HG02970 (cell line): ENCODE data around the gene CASZ1.

Experiments used
- ATAC-seq: cut with Tn5 transposase; IDR thresholded peaks from one replicate; pipeline ENCODE4 v1.9.1; 2021; ENCODE audit warnings: mild to moderate bottlenecking, moderate library complexity, moderate number of reproducible peaks; ENCODE audit not compliant: unreplicated experiment, low FRiP score

The CASZ1 gene

DNA sequence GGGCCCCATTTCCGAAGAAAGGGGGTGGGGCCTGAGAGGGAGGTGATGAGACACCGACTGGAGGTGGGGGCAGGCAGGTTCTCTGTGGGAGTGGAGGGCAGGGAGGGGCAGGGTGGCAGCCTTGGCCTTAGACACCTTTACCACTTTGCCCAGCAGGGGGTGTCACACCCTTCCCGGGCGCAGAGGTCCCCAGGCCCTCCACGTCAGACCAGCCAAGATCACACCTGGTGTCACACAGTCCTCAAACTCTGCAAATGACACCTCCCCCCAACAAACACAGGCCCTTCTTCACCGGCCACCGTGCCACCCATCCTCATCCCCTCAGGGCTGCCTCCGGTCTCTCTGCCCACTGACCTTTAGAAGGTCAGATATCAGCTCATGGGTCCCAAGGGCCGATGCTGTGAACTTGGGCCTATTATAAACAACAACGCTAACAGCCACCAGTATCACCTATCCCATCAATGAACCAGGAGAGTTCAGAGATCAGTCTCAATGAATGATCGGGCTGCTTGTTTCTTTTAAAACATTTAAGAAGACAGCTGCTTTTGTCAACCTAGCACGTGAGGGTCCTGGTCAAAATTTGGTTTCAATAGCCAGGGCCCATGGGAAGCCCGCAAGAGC lies 103.9 kb downstream of the CASZ1 start:
- ATAC-seq, result no peak

DNA sequence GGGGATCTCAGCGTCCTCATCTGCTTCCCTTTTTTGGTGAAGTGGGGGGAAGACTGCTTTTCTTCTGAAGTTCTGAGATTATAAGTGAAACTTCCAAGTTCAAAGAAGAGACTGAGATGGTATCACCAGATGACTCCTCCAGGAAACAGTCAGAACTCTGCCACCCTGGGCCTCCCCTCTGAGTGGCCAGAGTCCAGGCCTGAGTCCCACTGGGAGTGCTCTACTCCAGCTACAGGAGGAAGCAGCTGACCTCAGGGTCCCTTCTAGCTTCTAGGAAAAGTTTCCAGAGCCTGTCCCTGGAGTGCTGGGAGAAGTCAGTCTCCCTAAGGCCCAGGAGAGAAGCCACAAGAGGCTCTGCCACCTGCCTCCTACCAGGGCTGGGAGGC lies 104.7 kb downstream of the CASZ1 start:
- ATAC-seq, result no peak

DNA sequence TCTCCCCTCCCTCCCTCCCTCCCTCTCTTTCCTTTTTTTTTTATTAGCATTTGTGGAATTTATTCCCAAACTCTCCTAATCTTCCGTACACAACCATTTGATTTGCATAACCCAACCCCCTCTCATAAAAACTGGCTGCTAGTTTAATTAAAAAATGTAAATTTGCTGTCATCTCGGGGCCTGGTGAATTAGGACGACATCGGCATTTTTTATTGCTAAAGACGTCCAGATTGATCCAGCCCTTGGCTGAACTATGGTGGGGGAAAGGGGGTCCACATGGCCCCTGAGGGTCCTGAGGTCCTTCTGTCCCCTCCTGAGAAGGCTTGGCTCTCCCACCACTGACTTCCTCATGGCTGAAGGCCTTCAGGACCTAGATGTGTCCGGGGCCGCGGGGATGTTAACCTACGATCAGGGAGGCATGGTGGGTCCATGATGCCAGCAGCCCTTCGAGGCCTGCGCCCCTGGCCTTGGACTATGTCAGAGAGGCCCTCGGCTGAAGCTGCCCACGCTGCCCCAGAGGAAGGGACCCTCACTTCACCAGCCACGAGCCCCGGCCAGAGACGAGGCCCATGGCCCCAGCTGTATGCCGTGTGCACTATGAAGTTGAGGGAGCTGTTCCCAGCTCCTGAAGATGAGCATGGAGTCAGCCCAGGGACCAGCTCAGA lies 105.2 kb downstream of the CASZ1 start:
- ATAC-seq, result no peak

DNA sequence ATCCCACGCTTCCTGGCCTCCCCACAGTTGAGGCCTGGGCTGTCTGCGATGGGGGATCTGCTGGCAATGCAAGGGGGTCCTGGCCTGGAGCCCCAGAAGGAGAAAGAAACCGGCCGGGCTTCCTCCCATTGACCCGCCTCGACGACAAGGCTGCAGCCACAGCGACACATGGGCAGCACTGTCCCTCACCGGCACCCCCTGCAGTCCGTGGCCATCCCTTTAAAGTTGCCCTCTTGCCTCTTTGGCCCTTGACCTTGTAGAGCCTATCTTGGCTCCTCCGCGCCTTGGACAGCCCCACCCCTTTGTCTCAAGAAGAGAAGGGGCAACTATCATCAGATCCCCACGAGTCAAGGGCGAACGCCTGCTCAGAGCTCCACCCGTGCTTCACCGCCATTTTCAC lies 106.0 kb downstream of the CASZ1 start:
- no peak for ATAC-seq

DNA sequence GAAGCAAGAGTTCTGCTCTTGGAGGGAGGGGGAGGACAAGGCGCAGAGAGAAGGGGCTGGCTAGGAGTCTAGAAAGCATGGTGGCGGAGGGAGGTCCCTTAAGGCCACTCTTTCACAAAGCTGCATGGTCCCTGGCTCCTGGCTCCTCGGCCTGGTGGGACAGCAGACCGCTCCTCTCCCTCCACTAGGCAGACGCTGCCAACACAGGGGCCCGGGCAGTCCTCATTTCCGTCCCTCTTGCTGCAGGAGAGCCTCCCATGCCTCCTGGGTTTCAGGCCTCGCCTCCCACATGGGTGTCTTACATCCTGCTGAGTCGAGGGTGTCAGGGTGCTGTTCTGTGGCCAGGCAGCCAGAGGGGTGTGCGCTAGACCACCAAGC lies 108.0 kb downstream of the CASZ1 start:
- no peak for ATAC-seq

DNA sequence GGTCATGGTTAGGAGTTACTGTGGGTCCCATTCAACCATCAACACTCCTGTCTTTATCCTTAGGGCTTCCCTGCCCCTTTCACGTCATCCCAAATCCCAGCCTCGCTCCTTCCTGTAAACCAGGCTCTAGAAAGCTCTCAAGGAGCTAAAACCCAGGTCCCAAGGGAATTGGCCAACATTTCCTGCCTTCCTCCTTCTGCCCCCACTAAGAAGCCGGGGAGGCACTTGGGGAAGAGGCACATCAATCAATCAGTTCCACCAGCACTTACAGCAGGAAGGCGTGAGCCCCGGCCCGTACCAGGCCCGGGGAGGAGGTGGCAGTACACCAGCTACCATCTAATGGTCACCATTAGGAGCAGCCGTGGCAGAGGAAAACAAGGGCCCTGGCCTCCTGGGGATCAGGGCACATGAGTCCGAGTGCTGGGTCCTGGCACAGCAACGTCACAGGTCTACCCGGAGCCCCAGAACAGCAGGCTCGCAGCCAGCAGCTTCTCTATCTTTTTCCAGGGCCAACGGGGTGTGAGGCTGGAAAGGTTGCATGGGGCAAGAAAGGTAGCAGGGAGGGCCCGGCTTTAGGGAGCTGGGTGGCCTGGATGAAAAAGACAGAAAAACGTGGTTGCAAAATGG lies 108.6 kb downstream of the CASZ1 start:
- no peak for ATAC-seq

DNA sequence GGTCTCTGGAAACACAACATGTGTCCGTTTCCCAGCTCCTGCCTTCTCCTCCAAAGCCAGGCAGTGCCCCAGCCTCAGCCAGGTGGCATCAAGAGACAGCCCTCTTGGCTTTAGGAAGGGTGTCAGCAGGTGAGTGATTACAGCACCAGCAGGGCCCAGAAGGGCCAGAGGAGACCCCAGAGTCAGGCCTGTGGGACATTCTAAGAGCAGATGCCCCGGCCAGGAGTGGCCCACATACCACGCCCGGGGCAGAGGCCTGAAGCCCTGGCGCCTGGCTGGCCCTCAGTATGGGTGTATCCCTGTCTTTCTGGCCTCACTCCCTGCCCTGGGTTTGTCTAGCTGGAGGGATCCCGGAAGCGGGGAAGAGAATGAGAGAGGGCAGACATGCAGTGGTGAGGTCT lies 109.2 kb downstream of the CASZ1 start:
- no peak for ATAC-seq

DNA sequence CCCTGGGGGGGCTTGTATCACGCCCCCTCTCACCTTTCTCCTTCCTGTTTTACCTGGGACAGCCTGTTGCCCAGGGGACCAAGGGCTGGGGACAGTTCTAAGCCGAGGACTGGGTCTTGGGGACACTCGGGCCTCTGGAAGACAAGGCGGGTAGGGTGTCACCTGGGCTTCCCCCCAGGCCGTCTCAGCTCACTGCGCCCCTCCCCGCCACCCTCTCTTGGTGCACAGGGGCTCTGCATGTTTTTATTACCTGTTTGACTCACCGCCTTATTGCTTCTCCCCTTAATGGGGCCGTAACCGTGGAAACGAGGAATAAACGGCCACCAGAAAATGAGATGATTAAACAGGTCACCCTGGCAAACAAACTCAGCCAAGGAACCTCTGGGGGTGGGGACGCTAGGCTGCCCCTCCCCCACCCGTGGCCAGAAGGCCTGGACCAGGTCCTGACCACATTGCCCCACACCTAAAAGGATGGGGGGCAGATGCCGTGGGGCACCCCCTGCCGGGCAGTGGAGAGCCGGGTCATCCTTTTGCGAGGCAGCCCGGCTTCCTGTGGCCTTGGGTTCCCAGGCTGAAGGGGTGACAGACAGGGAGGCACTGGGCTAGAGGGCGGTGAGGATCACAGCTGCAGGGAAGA lies 109.9 kb downstream of the CASZ1 start:
- ATAC-seq, result no peak

DNA sequence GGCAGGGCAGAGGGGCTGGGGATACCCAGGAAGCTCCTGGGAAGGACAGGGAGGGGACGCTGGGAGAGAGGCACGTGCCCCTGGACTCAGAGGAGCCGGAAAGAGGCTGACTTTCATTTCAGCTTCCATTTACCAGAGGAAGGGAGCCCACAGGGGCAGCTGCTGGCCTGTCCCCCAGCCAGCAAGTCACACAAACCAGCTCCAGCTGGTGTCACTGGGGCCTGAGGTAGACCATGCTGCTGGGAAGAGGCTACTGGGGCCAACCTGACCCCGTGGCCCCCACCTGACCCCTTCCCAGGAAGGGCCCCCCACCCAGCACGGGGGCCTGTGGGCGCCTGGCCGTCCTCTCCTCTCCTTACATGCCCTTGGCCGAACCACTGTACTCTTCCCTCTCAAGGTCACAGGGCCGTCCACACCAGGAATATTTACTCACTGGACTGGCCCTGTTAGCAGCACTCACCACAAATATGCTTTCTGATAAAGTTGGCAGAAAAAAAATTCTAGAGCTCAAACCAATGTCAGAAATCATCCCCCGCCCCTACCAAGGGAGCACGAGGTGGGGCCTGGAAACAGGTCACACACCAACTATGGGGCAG lies 110.5 kb downstream of the CASZ1 start:
- ATAC-seq, result no peak

DNA sequence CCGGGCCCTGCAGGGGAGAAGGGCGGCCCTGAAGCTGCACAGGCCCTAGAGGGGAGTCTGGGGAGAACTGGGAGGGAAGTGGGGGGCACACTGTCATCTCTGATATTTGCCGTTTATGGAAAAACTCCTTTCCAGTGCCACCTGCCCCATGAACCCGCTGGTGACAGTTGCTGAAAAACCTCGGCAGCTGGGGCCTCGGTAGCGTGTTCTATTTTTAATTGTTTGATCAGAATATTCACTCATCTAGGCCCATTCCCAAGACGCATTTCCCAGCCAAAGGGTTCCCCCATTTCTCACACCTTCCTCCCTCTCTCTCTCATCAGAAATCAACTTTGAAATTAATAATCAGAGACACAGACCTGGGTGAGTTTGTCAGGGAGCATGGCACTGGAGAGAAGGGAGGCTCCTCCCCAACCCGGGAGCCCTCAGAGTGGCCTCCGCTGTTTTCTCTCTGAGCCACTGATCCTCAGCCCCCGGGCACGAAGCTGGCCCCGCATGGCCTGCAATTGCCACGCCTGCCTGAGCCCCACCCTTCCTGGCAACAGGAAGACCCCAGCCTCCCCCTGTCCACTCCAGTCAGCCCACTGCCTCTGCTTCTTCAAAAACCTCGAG lies 111.1 kb downstream of the CASZ1 start:
- no peak for ATAC-seq

DNA sequence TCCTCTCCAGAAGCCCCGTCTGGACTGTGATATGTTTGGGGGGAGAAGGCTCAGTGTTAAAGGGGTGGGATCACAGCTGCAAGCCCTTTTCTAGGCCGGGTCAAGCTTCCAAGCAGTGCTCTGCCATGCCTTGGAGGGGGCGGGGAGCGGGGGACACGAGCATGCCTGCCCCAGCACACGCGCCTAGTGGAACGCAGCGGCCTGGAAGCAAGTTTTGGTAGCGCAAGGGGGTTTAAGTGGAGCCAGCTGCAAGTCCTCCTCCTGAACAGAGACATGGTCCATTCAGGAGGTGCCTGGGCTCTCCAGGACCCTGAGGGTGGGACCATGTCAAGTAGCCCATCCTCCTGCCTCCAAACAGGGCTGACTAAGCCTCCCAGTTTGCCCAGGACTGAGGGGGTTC lies 112.2 kb downstream of the CASZ1 start:
- ATAC-seq, result no peak

DNA sequence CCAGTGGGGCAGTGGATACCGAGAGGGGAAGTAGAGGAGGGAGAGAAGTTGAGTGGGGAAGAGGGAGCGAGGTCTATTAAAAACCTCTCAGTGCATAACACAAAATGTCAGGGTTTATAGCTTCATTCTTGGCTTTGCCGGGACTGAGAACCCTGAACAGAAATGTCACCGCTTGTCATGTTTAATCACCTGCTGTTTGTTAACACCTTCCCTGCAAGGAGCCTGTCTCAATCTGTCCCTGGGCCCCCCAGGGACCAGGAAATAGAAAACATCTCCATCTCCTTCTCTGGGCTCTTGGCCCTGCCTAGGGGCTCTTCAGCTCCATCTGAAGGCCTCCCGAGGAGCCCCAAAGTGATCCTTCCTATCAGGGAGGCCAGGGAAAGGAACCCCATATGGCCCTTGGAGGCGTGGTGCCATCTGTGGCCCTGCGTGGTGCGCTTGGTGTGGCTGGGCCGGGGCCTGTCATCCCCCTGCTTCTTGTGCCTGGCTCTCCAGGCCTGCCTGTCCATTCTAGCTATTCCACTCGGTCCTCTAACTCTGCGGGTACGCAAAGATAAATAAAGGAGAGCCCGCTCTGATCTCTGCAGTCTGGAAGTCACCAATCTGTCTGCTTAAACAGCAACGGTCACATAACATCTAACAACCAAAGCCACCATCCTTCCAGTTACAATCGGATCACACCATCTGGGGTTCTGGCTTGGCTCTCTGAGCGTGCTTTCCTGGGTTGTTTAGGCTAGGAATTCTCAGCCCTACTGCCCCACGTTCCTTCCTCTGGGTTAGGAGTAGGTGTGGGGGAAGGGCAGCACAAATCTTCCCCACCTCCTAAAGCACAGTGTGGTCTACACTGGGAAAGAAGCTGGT lies 113.8 kb downstream of the CASZ1 start:
- no peak for ATAC-seq

DNA sequence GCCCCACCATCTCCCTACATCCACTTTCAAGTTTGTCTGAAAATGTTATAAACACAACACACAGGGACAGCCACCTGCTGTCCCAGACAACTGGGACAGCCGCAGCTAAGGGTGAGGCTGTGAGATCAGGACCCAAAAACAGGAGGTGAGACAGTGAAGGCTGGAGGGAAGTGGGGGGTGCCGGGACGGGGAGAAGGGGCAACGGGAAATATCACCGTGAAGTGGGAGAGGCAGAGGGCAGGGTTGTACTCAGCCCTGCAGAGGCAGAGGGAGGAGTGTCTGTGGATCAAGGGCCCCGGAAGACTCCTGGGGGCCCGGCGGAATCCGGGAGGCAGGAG lies 114.4 kb downstream of the CASZ1 start:
- ATAC-seq, result no peak

DNA sequence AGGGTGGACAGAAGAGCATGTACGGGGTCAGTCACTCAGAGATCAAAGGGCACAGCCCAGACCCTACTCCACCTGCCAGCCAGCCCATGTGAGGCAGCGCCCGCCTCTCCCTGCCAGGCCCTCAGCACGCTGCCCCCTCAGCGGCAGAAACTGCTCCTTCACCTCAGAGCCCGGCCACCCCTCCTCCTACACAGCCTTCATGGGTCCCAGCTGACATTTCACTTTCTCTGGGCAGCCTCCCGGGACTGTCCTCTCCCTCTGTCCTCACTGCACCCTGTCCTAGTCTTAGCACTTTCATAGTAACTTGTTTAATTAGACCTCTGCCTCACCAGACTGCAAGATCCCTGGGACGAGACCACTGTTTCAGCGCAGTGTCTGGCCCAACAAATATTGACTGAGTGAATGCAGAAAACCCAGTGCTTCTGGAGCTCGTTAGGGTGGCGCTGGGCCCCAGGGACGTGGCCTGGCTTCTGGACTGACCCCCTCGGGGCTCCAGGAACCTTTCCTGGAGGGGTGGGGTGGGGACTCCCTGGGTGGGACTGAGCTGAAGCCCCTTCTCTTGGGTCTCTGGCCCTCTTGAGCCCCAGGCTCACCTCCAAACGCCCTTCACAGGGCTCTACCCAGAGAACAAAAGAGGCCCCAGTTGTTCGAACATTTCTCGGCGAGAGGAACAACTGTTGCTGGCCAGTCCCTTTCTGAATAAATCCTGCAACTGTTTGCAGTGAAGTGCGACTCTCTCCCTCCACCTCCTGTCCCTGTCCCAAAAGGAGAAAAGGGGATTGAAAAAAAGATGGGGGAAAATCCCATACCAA lies 114.9 kb downstream of the CASZ1 start:
- no peak for ATAC-seq

DNA sequence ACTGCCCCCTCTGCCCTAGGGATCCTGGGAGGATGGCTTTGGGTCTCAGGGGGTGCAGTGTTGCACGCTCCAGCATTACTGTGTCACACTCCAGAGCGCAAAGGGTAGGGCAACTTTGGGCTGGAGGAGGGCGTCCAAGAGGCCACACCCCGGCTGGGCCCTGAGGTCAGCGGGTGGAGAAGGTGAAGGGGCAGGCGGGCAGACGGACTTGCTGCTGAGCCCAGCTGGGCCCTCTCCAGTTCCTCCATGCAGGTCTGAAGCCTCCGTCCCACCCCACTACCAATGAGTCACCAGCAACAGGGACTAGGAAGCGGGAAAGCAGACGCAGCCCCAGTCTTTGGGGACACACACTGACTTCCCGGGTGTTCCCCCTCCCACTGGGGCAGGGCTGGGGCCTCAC lies 116.0 kb downstream of the CASZ1 start:
- ATAC-seq, result no peak

DNA sequence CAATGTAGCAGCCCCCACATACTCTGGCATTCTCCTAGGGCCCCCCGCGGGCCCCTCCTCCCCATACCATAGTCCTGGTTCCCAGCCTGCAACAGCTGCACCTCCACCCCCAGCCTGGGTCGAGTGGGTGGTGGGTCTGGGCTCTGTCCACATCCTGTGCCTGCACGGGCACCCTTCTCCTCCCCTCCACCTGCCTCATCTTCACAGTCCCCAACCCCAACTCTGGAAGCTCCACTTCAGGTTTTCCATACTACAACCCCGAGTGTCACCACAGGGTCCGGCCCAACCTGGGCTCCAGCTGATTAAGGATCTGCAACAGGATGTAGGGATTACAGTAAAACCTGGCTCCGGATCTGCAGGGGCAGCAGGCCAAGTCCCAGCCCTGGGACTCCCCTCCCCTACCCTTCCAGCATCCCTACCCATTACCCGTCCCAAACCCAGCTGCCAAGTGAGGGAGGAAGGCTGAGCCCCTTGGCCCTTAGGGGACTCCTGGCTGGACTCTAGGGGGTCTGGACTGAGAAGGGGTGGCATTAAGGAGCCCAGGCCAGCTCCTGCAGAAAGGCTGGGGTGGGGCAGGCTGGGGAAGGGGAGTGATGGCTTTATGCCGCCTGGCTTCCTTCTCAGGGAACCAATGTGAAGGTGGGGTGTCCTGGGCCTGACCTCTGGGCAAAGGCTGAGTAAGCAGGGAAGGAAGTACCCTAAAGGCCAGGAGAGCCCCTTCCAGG lies 116.8 kb downstream of the CASZ1 start:
- no peak for ATAC-seq

DNA sequence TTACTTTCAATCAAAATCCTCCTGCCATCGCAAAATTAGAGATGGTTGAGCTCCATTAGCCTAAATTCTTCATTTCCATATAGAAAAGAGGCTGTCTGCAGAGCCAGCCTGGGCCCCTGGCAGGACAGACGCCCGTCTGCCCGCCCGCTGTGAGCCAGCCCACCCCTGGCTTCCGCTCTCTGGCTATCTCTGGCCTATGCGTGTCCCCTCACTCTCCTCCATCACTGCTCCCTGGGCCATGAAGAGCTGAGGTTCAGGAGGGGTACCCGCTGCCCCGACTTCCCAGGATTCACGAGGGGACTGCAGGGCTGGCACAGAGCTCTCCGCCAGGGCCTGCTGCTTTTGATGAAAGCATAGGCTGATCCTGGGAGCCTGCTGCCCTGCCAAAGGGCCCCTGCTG lies 117.6 kb downstream of the CASZ1 start:
- no peak for ATAC-seq

DNA sequence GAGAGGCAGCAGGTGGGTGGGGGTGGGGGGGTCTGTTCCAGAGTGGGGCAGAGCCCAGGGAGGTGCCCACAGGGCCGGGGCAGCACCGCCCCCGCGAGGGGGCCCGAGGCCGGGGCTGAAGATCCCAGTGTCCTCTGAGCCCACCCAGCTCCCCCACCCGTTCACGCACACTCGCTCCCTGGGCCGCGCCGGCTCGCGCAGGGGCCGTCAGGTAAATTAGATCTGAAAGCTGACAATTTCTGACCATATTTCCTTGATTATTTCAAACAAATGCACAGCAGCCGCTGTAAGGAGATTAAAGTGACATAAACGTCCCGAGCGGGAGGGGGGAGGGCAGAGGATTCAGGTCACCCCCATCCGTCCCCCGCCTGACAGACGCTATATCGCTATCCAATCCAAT lies 118.0 kb downstream of the CASZ1 start:
- ATAC-seq, result no peak
